GM18909 (cell line): ENCODE measurements around the gene FOXF1.

ENCODE experiments used
- ATAC-seq: cut with Tn5 transposase; IDR thresholded peaks from one replicate; pipeline ENCODE4 v1.9.1; 2021; ENCODE audit warnings: mild to moderate bottlenecking; ENCODE audit not compliant: unreplicated experiment, poor library complexity

The FOXF1 gene

GRCh38 chr16:86510465-86511261 is at the start of gene FOXF1:
Gene FOXF1, plus strand, starts transcription at chr16:86510527. Its CDS starts 43 bp downstream, at chr16:86510570.
- ATAC-seq, result no peak

DNA sequence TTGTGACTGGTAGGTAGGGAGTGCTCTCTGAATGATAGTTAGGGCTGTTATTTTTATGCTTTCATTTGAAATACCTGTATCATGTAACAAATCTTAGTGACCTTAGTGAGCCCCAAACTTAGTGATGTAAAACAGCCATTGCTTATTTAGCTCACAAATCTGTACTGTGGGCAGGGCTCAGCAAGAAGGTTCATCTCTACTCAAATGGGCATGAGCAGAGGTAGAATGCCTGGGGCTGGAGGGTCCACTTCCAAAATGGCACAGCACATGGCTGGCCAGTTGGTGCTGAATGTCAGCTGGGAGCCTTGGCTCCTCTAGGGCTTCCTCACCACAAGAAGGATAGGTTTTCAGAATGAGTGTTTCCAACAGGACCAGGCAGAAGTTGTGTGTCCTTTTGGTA is 49.3 kb upstream of the FOXF1 start:
- ATAC-seq, result no peak

- ATAC-seq, result no peak
Measured at GRCh38 chr16:86462334-86463084, 47.8 kb upstream of the FOXF1 start.

DNA sequence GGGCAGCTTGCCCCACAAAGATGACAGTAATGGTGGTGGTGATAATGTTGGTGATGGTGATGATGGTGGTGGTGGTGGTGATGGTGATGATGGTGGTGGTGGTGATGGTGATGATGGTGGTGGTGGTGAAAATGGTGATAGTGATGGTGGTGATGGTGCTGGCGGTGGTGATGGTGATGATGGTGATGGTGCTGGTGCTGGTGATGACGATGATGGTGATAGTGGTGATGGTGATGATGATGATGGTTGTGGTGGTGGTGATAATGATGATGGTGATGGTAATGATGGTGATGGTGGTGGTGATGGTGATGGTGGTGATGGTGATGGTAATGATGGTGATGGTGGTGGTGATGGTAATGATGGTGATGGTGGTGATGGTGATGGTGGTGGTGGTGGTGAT is 46.3 kb upstream of the FOXF1 start:
- ATAC-seq, result no peak

DNA sequence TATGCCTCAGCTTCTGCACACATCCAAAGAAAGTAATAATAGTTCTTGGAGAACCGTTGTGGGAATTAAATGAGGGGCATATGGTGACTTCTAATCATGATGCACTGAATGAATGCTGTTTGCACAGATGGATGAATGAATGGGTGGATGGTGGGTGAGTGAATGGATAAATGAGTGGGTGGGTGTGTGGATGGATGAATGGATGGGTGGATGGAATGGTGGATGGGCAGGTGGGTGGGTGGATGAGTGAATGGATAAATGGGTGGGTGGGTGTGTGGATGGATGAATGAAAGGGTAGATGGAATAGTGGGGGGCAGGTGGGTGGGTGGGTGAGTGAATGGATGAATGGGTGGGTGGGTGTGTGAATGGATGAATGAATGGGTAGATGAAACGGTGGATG is 44.9 kb upstream of the FOXF1 start:
- ATAC-seq, result no peak

DNA sequence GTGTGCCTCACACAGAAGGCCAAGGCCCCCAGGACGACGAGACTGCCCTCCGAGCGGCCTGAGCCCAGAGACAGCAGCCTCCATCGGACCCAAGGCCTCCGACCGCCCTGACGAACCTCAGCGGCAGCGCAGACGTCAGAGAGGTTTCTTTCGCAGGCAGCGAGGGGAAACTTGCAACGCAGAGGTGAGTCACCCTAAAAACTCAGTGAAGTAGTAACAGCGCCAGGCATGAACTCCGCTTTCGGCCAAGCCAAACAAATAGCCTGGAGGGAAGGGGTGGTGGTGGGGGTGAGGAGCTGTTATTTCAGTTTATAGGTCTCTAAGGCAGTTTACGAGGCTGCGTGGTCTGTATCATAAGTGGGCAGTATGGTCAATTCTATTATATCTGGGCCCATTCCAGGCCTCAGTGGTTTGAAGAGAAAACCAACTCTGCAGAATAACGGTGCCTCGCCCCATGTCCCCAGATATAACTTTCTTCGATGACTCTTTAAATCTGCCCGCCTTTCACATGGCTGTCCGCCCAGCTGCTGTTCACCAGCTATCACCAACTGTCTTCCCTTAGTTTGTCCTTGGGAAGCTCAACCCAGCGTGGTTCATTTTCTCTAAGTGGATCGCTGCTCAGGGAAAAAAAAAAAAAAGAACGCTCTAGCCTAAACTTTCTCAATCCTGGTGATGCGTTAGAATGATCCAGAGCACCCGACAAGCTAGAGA is 43.5 kb upstream of the FOXF1 start:
- ATAC-seq, result no peak

DNA sequence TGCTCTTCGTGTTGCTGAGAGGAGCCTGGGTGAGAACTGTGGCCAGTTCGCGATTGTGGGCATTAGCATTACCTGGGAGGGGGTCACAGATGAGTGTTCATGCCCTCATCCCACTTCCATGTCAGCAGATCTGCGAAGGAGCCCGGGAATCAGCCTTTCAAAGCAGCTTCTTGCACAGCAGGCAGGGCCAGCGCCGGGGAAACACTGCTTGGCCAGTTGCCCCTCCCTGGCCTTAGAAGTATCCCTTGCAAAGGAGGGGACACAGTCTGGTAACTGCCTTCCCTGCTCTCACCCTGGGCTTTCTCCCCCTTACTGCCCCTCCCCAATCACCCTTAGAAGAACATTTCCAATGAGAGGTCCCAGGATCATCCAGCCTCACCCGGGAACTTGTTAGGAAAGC is 42.8 kb upstream of the FOXF1 start:
- no peak for ATAC-seq

DNA sequence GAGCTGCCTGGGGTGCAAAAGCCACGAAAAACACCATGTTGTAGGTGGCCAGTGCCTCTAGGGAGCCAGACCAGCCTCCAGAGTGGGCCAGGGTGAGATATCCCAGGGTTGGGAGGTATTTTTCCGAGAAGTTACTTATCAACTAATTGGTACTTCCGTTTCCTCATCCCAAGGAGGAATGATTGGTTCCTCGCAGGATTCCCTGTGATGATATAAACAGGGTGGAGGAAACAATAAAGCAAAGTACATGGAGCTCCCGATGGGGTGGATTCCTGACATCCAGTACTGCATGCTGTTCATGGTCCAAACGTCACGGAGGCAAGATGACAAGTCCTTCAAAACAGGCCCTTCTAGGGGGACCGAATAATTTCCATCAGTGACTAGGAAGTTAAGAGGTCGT is 39.4 kb upstream of the FOXF1 start:
- ATAC-seq, result no peak

- ATAC-seq, result no peak
Measured at GRCh38 chr16:86471896-86472295, 38.4 kb upstream of the FOXF1 start.

DNA sequence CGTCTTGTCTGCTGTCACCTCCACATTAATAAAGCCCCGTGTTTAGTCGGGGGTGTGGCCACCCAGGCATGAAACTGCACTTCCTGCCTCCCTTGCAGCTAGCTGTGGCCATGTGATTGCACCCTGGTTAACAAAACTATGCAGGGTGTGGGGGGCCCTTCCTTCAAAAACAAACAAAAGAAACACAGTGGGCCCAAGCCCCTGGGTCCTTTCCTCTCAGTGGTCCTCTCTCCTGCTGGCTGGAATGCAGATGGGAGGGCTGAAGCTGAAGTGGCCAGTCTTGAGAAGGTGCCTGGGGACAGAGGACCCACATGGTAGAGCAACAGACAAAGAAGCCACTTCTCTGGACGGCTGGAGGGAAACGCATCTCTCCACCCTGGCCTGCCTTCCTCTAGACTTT is 38.0 kb upstream of the FOXF1 start:
- ATAC-seq, result no peak

DNA sequence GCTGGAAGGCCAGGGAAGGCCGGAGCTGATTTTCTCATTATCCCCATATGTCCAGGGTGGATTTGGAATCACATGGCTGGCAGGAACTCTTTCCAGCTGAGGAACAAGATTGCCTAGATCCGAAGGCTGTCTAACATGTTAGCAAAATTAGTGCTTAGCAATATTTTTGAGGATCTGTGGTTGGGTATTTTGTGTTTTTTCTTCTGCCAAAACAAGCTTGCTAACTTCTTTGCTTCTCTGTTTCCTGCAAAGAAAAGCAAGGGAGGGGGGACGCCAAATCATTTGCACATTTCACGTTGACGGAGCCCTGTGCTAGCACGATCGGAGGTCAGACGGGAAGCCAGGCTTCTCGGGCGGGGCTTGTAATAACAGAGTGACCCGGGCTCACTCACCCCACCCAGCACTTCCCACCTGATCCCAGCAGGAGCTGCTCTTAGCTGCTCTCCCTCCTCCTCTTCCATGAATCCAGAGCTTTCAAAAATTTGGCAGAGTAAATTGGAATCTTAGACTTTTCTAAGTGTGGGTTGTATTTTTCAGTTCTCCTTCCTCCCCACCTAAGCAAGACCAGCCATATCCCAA is 33.3 kb upstream of the FOXF1 start:
- ATAC-seq, result no peak

- no peak for ATAC-seq
Measured at GRCh38 chr16:86477642-86478041, 32.7 kb upstream of the FOXF1 start.

GRCh38 chr16:86478779-86479178 is 31.5 kb upstream of the FOXF1 start:
- no peak for ATAC-seq

- ATAC-seq, result no peak
Measured at GRCh38 chr16:86479419-86479818, 30.9 kb upstream of the FOXF1 start.

DNA sequence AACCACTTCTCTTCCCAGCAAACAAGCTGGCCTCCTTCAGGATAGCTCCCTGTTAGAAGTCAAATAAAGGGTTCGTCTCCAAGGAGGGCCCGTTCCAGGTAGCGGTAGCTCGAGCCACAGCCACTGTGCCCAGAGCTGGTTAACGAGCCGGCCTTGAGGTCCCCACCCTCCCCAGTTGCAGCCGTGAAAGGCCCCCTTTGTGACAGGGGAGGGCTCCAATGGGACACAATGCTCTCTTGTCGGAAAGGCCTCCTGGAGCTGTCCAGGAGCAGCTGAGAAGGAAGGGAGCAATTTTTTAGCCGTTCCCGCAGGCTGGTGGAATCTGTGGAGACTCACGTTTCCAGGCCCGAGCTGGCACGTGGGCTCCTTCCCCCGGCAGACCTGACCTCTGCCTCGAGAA is 29.9 kb upstream of the FOXF1 start:
- ATAC-seq, result no peak

- no peak for ATAC-seq
Measured at GRCh38 chr16:86481607-86482006, 28.7 kb upstream of the FOXF1 start.

DNA sequence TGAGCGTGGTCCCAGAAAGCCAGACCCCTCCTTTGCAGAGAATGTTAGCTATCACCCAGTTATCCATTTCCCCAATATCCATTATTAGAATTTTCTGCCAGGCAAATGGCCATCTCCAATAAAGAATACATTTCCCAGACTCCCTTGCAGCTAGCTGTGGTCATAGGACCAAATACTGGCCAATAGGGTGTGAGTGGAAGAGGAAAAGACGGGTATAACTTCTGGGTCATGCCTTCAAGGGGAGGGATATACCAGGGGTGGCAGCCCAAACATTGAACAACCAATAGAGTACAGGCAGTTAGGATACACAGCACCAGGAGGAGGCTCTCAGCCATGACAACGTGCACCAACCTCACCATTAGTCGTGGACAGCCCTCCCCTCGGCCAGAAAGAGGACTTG is 26.1 kb upstream of the FOXF1 start:
- ATAC-seq, result no peak

DNA sequence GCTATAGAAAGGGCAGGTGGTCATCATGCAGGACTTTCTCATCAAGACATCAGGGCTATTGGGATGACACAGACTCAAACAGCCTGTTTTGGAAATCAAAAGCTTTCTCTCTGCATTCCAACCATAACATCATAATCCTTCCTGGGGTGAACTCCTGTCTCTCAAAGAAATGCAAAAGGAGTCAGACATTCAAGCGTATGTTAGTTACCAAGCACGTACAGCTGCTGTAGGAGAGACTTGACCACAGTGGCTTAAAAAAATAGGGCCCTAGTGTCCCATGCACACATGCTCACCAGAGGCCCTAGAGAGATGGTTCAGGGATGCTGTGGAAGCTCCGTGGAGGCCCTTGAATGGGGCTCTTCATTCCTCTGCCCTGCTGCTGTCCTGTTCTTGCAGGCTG is 24.6 kb upstream of the FOXF1 start:
- no peak for ATAC-seq

DNA sequence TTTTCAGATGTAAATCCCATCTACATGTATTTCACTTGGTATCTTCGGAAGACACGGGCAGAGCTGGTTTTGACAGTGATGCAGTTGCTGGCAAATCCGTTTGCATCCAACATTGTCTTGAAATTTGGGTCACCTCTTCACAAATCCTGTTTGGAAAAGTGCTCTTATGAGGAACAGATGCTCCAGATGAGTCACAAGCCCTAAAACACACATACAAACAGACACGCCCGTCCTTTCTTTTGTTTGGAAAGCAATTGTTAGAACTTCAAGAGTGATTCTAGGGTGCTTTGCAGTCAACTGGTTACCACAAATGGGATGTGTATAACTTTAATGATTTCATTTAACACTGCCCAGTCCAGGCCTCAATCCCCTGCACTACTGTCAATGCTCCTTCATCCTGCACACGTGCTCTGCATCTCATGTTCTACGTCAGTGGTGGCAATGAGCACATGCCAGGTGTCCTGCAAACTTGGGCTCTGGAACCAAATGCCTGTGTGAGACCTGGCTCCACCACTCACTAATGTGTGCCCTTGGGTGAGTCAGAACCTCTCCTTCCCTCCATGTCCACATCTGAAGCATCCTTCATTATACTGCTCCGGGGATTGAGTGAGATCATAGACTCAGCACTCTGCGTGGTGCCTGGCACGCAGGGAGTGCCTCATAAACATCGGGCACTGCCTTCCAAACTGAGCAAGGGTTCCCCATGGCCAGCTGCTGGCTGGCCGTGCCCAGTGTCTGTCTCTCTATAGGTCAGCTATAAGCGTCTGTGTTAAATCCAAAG is 19.3 kb upstream of the FOXF1 start:
- ATAC-seq, result no peak

DNA sequence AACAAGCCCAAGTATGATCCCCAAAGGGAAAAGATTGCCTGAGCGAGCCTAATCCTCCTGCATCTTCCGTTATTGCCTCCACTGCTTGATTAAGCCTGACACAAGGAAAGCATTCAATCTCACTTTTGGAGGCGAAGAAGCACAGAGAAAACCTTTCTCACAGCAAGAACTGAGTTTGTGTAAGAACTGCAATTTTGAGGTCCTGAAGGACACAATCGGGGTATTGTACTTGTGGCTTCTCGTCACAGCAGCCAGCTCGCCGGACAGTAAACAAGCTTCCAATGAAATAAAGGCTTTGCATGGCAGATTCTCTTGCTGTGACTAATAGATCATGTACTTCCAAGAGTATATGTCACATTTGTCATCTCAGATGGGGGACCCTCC is 18.7 kb upstream of the FOXF1 start:
- no peak for ATAC-seq
